ENCODE results near the gene PARN.

DNA sequence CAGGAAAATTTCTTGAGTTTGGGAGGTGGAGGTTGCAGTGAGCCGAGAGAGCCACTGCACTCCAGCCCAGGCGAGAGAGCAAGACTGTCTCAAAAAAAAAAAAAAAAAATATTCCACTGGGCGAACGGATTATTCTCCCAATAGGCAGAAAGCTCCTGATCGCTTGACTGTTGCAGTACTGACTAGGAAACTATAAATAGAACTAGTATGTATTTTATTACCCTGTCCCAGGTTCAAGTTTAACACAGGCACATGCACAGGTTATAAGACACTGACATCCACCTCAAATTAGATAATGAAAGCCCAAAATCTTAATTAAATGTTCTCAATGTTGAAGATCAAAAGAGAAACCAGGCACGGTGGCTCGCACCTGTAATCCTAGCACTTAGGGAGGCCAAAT lies 11.5 kb downstream of the PARN start:
- TF ChIP-seq, protein P1, sequence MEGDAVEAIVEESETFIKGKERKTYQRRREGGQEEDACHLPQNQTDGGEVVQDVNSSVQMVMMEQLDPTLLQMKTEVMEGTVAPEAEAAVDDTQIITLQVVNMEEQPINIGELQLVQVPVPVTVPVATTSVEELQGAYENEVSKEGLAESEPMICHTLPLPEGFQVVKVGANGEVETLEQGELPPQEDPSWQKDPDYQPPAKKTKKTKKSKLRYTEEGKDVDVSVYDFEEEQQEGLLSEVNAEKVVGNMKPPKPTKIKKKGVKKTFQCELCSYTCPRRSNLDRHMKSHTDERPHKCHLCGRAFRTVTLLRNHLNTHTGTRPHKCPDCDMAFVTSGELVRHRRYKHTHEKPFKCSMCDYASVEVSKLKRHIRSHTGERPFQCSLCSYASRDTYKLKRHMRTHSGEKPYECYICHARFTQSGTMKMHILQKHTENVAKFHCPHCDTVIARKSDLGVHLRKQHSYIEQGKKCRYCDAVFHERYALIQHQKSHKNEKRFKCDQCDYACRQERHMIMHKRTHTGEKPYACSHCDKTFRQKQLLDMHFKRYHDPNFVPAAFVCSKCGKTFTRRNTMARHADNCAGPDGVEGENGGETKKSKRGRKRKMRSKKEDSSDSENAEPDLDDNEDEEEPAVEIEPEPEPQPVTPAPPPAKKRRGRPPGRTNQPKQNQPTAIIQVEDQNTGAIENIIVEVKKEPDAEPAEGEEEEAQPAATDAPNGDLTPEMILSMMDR (IDR thresholded peaks at IDR 0.05), result no peak
- no peak for TF ChIP-seq POLR2A (IDR thresholded peaks at IDR 0.05)

All from breast epithelium (tissue), 3 donors.